Measurements from ENCODE around the gene FLNB. TPM values are rescaled to one million over a fixed set of nuclear protein-coding genes. Genes with fewer than 3 reads are reported as not detected.

FLNB gene
- total RNA-seq, 2 experiments from 2014 or later: 26.3 to 28.4 TPM

DNA sequence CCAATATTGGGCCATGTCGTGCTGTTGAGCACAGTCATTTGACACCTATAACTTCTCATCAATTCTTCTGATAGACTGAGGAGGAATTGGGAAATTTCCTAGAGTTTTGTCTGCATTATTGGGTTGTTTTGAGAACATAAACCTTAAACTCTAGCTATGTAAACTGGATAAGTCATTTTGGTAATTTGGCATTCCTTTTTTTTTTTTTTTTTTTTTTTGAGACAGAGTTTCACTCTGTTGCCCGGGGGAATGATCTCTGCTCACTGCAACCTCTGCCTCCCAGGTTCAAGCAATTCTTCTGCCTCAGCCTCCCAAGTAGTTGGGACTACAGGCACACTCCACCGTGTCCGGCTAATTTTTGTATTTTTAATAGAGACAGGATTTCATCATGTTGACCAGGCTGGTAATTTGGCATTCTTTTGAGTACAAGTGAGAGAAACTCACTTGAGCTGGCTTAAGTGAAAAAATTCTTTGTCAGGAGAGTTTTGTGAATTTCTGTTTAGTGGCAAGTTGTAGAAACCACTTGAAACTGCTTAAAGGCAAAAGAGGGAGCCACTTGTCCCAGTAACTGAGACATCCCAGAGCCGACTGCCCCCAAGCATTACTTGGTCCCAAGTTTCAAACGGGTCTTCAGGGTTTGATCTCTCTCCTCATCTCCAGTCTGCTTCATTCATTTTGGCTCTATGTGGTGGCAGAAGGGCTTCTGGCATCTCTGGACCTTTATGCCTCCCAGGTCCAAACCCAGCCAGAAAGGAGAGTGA, 34.9 kb downstream of the FLNB start:
- H3K4me3 Mint-ChIP-seq: no peak overlapping the region
- intact Hi-C loops (cut with micrococcal nuclease): no loop called here
- no peaks in the 10 kb centered on the region for H3K36me3 Mint-ChIP-seq (ENCODE audit: low read depth)
- ChIA-PET CTCF (no interaction called here), POLR2A (interaction anchor here (0.9 kb wide), 1 partner anchor 35 kb away, joined by 3 read pairs; no protein-coding TSS in a partner anchor)
- H3K4me1 Mint-ChIP-seq (ENCODE audit: low read depth): peaks cover 62% of the 10 kb centered on the region
- DNase-seq (no peak), ATAC-seq (no peak)
- H3K27ac Mint-ChIP-seq: no peak overlapping the region
- TF ChIP-seq, protein P1, sequence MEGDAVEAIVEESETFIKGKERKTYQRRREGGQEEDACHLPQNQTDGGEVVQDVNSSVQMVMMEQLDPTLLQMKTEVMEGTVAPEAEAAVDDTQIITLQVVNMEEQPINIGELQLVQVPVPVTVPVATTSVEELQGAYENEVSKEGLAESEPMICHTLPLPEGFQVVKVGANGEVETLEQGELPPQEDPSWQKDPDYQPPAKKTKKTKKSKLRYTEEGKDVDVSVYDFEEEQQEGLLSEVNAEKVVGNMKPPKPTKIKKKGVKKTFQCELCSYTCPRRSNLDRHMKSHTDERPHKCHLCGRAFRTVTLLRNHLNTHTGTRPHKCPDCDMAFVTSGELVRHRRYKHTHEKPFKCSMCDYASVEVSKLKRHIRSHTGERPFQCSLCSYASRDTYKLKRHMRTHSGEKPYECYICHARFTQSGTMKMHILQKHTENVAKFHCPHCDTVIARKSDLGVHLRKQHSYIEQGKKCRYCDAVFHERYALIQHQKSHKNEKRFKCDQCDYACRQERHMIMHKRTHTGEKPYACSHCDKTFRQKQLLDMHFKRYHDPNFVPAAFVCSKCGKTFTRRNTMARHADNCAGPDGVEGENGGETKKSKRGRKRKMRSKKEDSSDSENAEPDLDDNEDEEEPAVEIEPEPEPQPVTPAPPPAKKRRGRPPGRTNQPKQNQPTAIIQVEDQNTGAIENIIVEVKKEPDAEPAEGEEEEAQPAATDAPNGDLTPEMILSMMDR (IDR thresholded peaks at IDR 0.05): no peak
- no peaks in the 10 kb centered on the region for H3K9me3 Mint-ChIP-seq
- H3K27me3 Mint-ChIP-seq: no peaks in the 10 kb centered on the region

DNA sequence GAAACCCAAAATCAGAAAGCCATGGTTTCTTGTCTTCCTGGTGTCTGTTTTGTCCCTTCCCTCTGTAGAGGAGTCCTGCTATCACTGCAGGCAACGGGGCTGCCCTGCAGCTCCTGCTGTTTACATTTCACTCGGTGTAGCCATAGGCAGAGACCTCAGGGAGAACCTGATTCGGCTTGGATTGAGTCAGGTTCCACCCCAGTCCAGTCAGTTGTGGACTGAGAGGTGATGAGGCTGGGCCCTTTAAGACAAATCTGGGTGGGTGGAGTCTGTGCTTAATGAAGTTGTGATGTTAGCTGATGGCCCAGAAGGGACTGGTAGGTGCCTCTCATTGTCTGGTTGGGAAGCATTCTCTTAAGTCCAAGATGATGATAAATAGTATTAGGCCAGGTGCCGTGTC, 35.7 kb downstream of the FLNB start:
- POLR2A ChIA-PET: no interaction called here
- Mint-ChIP-seq H3K27me3 (no peaks in the 10 kb centered on the region), H3K9me3 (no peaks in the 10 kb centered on the region), H3K4me3 (no peak overlapping the region), H3K4me1 (ENCODE audit: low read depth) (peaks cover 68% of the 10 kb centered on the region), H3K36me3 (ENCODE audit: low read depth) (no peaks in the 10 kb centered on the region), H3K27ac (peak overlapping the region; percentile 55)
- CTCF ChIA-PET: interaction anchor here (0.7 kb wide), 1 partner anchor 8 kb away, joined by 3 read pairs; no protein-coding TSS in a partner anchor
- DNase-seq: no peak
- TF ChIP-seq, protein P1 (IDR thresholded peaks at IDR 0.05): no peak
- ATAC-seq: peak; percentile 10
- intact Hi-C loops (cut with micrococcal nuclease): no loop called here

GRCh38 chr3:58044691-58045483, 36.7 kb downstream of the FLNB start:
- H3K9me3 Mint-ChIP-seq: no peaks in the 10 kb centered on the region
- no peak overlapping the region for H3K27ac Mint-ChIP-seq
- ChIA-PET POLR2A (no interaction called here), CTCF (interaction anchor here (0.6 to 0.7 kb wide), 2 partner anchors 9 to 24 kb away, joined by 3 read pairs; no protein-coding TSS in a partner anchor)
- ATAC-seq (peak; percentile 42), DNase-seq (no peak)
- H3K4me3 Mint-ChIP-seq: no peak overlapping the region
- no peaks in the 10 kb centered on the region for H3K27me3 Mint-ChIP-seq
- peaks cover 61% of the 10 kb centered on the region for H3K4me1 Mint-ChIP-seq (ENCODE audit: low read depth)
- TF ChIP-seq, protein P1 (IDR thresholded peaks at IDR 0.05): no peak
- intact Hi-C loops (cut with micrococcal nuclease): no loop called here
- no peaks in the 10 kb centered on the region for H3K36me3 Mint-ChIP-seq (ENCODE audit: low read depth)

DNA sequence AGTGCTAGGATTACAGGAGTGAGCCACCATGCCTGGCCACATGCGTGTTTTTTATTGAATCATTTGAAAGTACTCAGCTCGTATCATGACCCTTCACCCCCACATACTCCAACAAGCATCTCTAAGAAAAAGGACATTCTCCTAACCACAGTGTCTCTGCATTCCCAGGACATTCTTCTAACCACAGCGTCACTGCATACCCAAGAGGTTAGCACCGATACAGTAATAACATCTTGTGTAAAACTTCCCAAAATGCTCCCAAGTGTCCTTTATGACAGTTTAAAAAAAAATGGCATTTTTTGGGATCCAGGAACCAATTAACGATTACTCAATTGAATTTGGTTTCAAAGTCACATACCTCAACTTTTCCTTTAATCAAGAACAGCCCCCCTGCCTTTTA, 39.6 kb downstream of the FLNB start:
- no peaks in the 10 kb centered on the region for H3K36me3 Mint-ChIP-seq (ENCODE audit: low read depth)
- DNase-seq (no peak), ATAC-seq (no peak)
- no peaks in the 10 kb centered on the region for H3K27me3 Mint-ChIP-seq
- TF ChIP-seq, protein P1 (IDR thresholded peaks at IDR 0.05): no peak
- ChIA-PET CTCF (no interaction called here), POLR2A (no interaction called here)
- no peak overlapping the region for H3K27ac Mint-ChIP-seq
- H3K4me1 Mint-ChIP-seq (ENCODE audit: low read depth): peaks cover 50% of the 10 kb centered on the region
- no peaks in the 10 kb centered on the region for H3K9me3 Mint-ChIP-seq
- intact Hi-C loops (cut with micrococcal nuclease): no loop called here
- H3K4me3 Mint-ChIP-seq: no peak overlapping the region

GRCh38 chr3:58048301-58048700, 40.1 kb downstream of the FLNB start:
- TF ChIP-seq, protein P1 (IDR thresholded peaks at IDR 0.05): no peak
- ChIA-PET POLR2A (no interaction called here), CTCF (no interaction called here)
- intact Hi-C loops (cut with micrococcal nuclease): no loop called here
- H3K27ac Mint-ChIP-seq: no peak overlapping the region
- H3K9me3 Mint-ChIP-seq: no peaks in the 10 kb centered on the region
- ATAC-seq: no peak
- peaks cover 46% of the 10 kb centered on the region for H3K4me1 Mint-ChIP-seq (ENCODE audit: low read depth)
- no peak for DNase-seq
- no peak overlapping the region for H3K4me3 Mint-ChIP-seq
- no peaks in the 10 kb centered on the region for H3K36me3 Mint-ChIP-seq (ENCODE audit: low read depth)
- no peaks in the 10 kb centered on the region for H3K27me3 Mint-ChIP-seq
